Activated B cell treated with CpG ODN at 0.5 μM for 24 hours (primary cell): Measurements from ENCODE around the gene CDK6. TPM values are rescaled to one million over a fixed set of nuclear protein-coding genes. Genes with fewer than 3 reads are reported as not detected.

Experiments
- ATAC-seq: fragments of 200-7000 bp; cut with Tn5 transposase; one replicate; pipeline ENCODE4 v1.10.0; 2021; ENCODE audit warnings: low read depth, mild to moderate bottlenecking, moderate library complexity
- CTCF ChIA-PET: fragments of 350-600 bp; sonication (Branson Sonifier 250); formaldehyde crosslinking; loops from one replicate; lab custom pipeline; 2021; ENCODE audit warnings: antibody characterized with exemption; lab: Charles Lee
- POLR2A ChIA-PET: fragments of 350-600 bp; sonication (Branson Sonifier 250); formaldehyde crosslinking; loops from one replicate; lab custom pipeline; 2021; ENCODE audit warnings: antibody characterized with exemption; lab: Charles Lee
- DNase-seq: peaks from one replicate; pipeline ENCODE4 v3.0.0; 2022
- H3K27ac Mint-ChIP-seq: one replicate; pipeline ENCODE4 v1.8.0; 2020; ENCODE audit warnings: mixed read lengths
- H3K27me3 Mint-ChIP-seq: one replicate; pipeline ENCODE4 v1.8.0; 2021; ENCODE audit warnings: mixed read lengths
- H3K36me3 Mint-ChIP-seq: one replicate; pipeline ENCODE4 v1.8.0; 2021; ENCODE audit warnings: low read depth, mixed read lengths
- H3K4me1 Mint-ChIP-seq: one replicate; pipeline ENCODE4 v1.8.0; 2021; ENCODE audit warnings: mixed read lengths
- H3K4me3 Mint-ChIP-seq: one replicate; pipeline ENCODE4 v1.8.0; 2020; ENCODE audit warnings: mild to moderate bottlenecking, mixed read lengths
- H3K9me3 Mint-ChIP-seq: one replicate; pipeline ENCODE4 v1.8.0; 2020; ENCODE audit warnings: mixed read lengths
- intact Hi-C: fragments of 100-400 bp; cut with micrococcal nuclease; formaldehyde crosslinking; loops from one replicate; pipeline ENCODE4 v1.15.1; 2024
- total RNA-seq: library from RNA; stranded (reverse); gene quantifications from 2 replicates; pipeline ENCODE4 v1.2.3, GENCODE V29; 2022
- TF ChIP-seq, protein P1 (sequence below): fragments of 200-600 bp; IDR thresholded peaks from one replicate; pipeline ENCODE4 v1.8.0; 2022; ENCODE audit warnings: antibody characterized with exemption, mild to moderate bottlenecking

CDK6 gene
- total RNA-seq, 1 donor from 2014 or later = 30.5 TPM

DNA sequence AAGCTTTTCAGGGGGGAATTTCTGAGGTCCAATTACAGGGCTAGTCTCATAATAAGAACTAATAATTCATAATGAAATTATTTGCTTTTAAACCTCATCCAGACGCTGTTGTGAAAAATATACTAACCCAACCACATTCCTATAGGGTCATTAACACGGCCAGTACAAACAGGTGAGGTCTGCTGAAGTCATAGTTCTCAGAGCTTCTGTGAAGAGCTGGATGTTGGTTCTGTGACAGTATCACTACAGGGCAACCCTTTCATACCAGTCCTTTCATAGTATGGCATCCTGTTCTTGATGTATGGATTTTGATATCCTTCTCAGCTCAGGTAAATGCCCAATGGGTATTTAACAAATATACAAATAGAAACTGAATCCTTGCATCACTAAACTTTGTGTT lies 183.8 kb downstream of the CDK6 start:
- Mint-ChIP-seq H3K4me1 (peaks cover 8% of the 10 kb centered on the region), H3K9me3 (no peaks in the 10 kb centered on the region), H3K4me3 (no peak overlapping the region), H3K27me3 (no peaks in the 10 kb centered on the region), H3K27ac (no peak overlapping the region), H3K36me3 (no peaks in the 10 kb centered on the region)
- ChIA-PET CTCF (no interaction called here), POLR2A (no interaction called here)
- no peak for DNase-seq
- ATAC-seq = no peak
- TF ChIP-seq, protein P1, sequence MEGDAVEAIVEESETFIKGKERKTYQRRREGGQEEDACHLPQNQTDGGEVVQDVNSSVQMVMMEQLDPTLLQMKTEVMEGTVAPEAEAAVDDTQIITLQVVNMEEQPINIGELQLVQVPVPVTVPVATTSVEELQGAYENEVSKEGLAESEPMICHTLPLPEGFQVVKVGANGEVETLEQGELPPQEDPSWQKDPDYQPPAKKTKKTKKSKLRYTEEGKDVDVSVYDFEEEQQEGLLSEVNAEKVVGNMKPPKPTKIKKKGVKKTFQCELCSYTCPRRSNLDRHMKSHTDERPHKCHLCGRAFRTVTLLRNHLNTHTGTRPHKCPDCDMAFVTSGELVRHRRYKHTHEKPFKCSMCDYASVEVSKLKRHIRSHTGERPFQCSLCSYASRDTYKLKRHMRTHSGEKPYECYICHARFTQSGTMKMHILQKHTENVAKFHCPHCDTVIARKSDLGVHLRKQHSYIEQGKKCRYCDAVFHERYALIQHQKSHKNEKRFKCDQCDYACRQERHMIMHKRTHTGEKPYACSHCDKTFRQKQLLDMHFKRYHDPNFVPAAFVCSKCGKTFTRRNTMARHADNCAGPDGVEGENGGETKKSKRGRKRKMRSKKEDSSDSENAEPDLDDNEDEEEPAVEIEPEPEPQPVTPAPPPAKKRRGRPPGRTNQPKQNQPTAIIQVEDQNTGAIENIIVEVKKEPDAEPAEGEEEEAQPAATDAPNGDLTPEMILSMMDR = no peak
- intact Hi-C loops = loop anchor here (2.0 kb wide), 1 partner anchor 14 kb away; no protein-coding TSS in a partner anchor

DNA sequence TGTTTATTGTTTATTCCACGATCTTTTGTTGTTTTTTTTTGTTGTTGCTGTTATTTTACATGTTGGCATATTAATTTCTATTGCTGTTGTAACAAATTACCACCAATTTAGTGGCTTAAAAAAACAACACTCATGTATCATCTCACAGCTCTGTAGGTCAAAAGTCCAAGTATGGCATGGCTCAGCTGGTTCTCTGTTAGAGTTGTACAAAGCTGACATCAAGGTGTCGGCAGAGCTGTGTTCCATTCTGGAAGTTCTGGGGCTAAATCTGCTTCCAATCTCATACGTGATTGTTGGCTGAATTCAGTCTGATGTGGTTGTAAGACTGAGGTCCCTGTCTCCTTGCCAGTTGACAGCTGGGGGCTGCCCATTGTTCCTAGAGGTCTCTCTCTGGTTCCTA lies 186.0 kb downstream of the CDK6 start:
- intact Hi-C loops = no loop called here
- peaks cover 29% of the 10 kb centered on the region for H3K4me1 Mint-ChIP-seq
- ATAC-seq = no peak

DNA sequence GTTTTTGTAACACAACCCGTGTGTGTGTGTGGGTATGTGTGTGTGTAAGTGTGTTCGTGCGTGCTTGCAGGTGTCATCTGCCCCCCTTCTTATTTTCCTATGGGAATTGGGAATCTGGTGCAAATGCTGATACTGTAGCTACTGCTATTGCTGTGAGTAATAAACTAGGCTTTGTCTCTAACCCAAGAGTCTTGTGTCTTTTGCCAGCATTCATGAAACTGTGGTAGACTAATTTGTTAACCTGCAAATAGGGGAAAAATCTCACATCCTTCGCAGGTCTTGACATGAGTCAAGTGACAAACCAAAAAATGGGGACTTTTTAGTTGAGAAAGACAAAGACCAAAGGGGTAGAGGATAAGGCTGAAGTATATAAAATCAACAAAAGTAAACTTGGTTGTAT lies 188.3 kb downstream of the CDK6 start:
- POLR2A ChIA-PET = no interaction called here
- H3K36me3 Mint-ChIP-seq = no peaks in the 10 kb centered on the region
- H3K27ac Mint-ChIP-seq = peak overlapping the region; percentile 59
- H3K9me3 Mint-ChIP-seq = no peaks in the 10 kb centered on the region
- peaks cover 34% of the 10 kb centered on the region for H3K4me1 Mint-ChIP-seq
- CTCF ChIA-PET = interaction anchor here (0.7 kb wide), 1 partner anchor 28 kb away, joined by 3 read pairs; no protein-coding TSS in a partner anchor
- ATAC-seq = no peak
- DNase-seq = no peak
- intact Hi-C loops = no loop called here
- TF ChIP-seq, protein P1 = no peak
- no peak overlapping the region for H3K4me3 Mint-ChIP-seq
- no peaks in the 10 kb centered on the region for H3K27me3 Mint-ChIP-seq

More for the DNA sequence above, 186.0 kb downstream of the CDK6 start:
- Mint-ChIP-seq H3K4me3 (no peak overlapping the region), H3K27ac (no peak overlapping the region), H3K27me3 (no peaks in the 10 kb centered on the region), H3K9me3 (no peaks in the 10 kb centered on the region), H3K36me3 (no peaks in the 10 kb centered on the region)
- TF ChIP-seq, protein P1 = no peak
- ChIA-PET CTCF (no interaction called here), POLR2A (no interaction called here)
- no peak for DNase-seq

DNA sequence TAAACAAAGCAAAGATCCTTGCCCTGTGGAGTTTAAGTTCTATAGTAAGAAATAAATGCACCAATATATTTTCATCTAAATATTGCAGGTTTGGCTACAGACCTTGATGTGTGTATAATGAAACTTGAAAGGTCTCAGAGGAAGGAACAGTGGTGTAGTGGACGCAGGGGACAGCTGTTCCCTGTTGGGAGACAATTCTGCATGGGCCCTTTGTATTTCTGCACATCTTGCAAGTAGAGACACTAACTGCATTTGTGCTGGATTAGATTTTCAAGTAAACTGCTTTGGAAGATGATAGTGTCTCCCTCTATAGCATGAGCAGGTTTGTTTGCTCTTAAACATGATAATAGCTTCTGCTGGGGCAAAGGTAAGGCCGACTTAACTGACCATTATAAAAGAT lies 188.7 kb downstream of the CDK6 start:
- Mint-ChIP-seq H3K36me3 (no peaks in the 10 kb centered on the region), H3K27me3 (no peaks in the 10 kb centered on the region), H3K27ac (peak overlapping the region; percentile 59), H3K4me1 (peaks cover 34% of the 10 kb centered on the region), H3K4me3 (no peak overlapping the region), H3K9me3 (no peaks in the 10 kb centered on the region)
- ChIA-PET CTCF (interaction anchor here (0.7 kb wide), 1 partner anchor 28 kb away, joined by 3 read pairs; no protein-coding TSS in a partner anchor), POLR2A (no interaction called here)
- DNase-seq (no peak), ATAC-seq (no peak)
- TF ChIP-seq, protein P1 = no peak
- intact Hi-C loops = no loop called here

DNA sequence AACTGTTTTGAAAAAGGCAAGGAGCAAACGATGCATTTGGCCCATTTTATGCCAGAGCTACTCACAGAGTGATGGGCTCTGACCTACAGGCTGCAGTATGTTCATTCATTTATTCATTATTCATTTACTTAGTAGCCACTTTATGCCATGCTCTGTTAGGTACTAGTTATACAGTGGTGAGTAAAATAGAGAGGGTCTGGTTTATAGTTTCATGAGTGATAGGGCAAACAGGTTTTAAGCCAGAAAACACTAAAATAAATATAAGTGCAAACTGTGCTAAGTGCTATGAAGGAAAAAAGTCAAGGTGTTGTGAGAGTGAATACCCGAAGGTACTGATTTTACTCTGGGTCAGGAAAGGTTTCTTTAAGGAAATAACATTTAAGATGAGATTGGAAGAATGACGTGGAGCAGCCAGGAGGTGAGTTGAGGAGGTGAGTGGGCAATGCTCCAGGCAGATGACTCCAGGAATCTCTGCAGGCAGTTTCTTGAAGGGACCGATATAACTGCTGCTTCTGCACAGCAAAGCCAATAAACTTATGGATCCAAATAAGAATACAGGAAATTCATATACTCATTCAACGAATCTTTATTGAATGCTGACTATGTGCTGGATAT lies 189.3 kb downstream of the CDK6 start:
- ChIA-PET POLR2A (interaction anchor here (0.6 kb wide), 1 partner anchor 76 kb away, joined by 6 read pairs; no protein-coding TSS in a partner anchor), CTCF (interaction anchor here (0.7 kb wide), 1 partner anchor 27 kb away, joined by 3 read pairs; no protein-coding TSS in a partner anchor)
- Mint-ChIP-seq H3K4me3 (peak overlapping the region; percentile 17), H3K4me1 (peaks cover 38% of the 10 kb centered on the region), H3K27ac (no peak overlapping the region), H3K36me3 (no peaks in the 10 kb centered on the region), H3K27me3 (no peaks in the 10 kb centered on the region), H3K9me3 (no peaks in the 10 kb centered on the region)
- TF ChIP-seq, protein P1 = no peak
- intact Hi-C loops = no loop called here
- DNase-seq = no peak
- ATAC-seq = peak; percentile 33
